Neuronal stem cell (in vitro differentiated cells): ENCODE data around the gene SYNDIG1.

ENCODE experiments used
- DNase-seq: peaks from one replicate; pipeline ENCODE4 v3.0.0-alpha.2; 2013; ENCODE audit warnings: low spot score
- H2AFZ ChIP-seq: one replicate; pipeline ENCODE4 v1.6.1; 2013; ENCODE audit warnings: mild to moderate bottlenecking, low read length, inconsistent platforms
- H2AK5ac ChIP-seq: 2 replicates; pipeline ENCODE4 v1.6.1; 2013; ENCODE audit warnings: low read depth, mild to moderate bottlenecking, inconsistent platforms, low read length, moderate library complexity, mixed read lengths
- H2BK120ac ChIP-seq: 2 replicates; pipeline ENCODE4 v1.6.1; 2013; ENCODE audit warnings: low read depth, mild to moderate bottlenecking, inconsistent platforms, low read length, moderate library complexity, mixed read lengths
- H2BK12ac ChIP-seq: one replicate; pipeline ENCODE4 v1.6.1; 2013; ENCODE audit warnings: low read length, inconsistent platforms
- H2BK15ac ChIP-seq: 2 replicates; pipeline ENCODE4 v1.6.1; 2013; ENCODE audit warnings: mild to moderate bottlenecking, low read length, inconsistent platforms, mixed read lengths
- H2BK5ac ChIP-seq: one replicate; pipeline ENCODE4 v1.6.1; 2013; ENCODE audit warnings: inconsistent platforms, mild to moderate bottlenecking, low read length, moderate library complexity
- H3K14ac ChIP-seq: one replicate; pipeline ENCODE4 v1.6.1; 2013; ENCODE audit warnings: low read length, inconsistent platforms
- H3K18ac ChIP-seq: 2 replicates; pipeline ENCODE4 v1.6.1; 2013; ENCODE audit warnings: low read length, inconsistent platforms
- H3K23ac ChIP-seq: 2 replicates; pipeline ENCODE4 v1.6.1; 2013; ENCODE audit warnings: low read depth, mild to moderate bottlenecking, mixed read lengths, low read length, inconsistent platforms; ENCODE audit not compliant: poor library complexity
- H3K27ac ChIP-seq: replicated peaks from 3 replicates; pipeline ENCODE4 v1.5.1; 2013; ENCODE audit warnings: low read length, inconsistent platforms
- H3K27me3 ChIP-seq, 3 experiments: 2 replicates each; pipeline ENCODE4 v1.6.1; 2013; ENCODE audit warnings: low read length in 3 of 3, mild to moderate bottlenecking in 2 of 3, inconsistent platforms in 1 of 3, low read depth in 1 of 3, mixed read lengths in 1 of 3, moderate library complexity in 1 of 3; ENCODE audit not compliant: control insufficient read depth in 3 of 3, insufficient read depth in 3 of 3
- H3K36me3 ChIP-seq, 2 donors: replicated peaks in 1 of 2; 2 replicates each; pipeline ENCODE4 v1.6.1; 2013; ENCODE audit warnings: low read length in 2 of 2; ENCODE audit not compliant: control insufficient read depth in 2 of 2, insufficient read depth in 2 of 2
- H3K4ac ChIP-seq: 2 replicates; pipeline ENCODE4 v1.6.1; 2013; ENCODE audit warnings: inconsistent platforms, mild to moderate bottlenecking, low read length, moderate library complexity
- H3K4me1 ChIP-seq, 2 donors: 1 replicate in 1 of 2; 2 replicates in 1 of 2; pipeline ENCODE4 v1.6.1; 2013; ENCODE audit warnings: low read length in 2 of 2, low read depth in 1 of 2; ENCODE audit not compliant: control insufficient read depth in 2 of 2, insufficient read depth in 1 of 2
- H3K4me2 ChIP-seq: one replicate; pipeline ENCODE4 v1.6.1; 2013; ENCODE audit warnings: mild to moderate bottlenecking, low read length, inconsistent platforms; ENCODE audit not compliant: insufficient read depth, poor library complexity, severe bottlenecking
- H3K4me3 ChIP-seq, 2 donors: 2 replicates each; pipeline ENCODE4 v1.5.1; 2013; ENCODE audit warnings: low read length in 2 of 2, mild to moderate bottlenecking in 2 of 2, inconsistent platforms in 1 of 2, moderate library complexity in 1 of 2
- H3K79me1 ChIP-seq: one replicate; pipeline ENCODE4 v1.6.1; 2013; ENCODE audit warnings: low read depth, mild to moderate bottlenecking, inconsistent platforms, low read length, moderate library complexity
- H3K9ac ChIP-seq: one replicate; pipeline ENCODE4 v1.6.1; 2013; ENCODE audit warnings: mild to moderate bottlenecking, low read depth, low read length, inconsistent platforms; ENCODE audit not compliant: poor library complexity
- H3K9me3 ChIP-seq, 2 donors: replicated peaks in 1 of 2; 2 replicates each; pipeline versions ENCODE3 to v1.6.1; 2013; ENCODE audit warnings: low read length in 2 of 2, mild to moderate bottlenecking in 2 of 2, inconsistent platforms in 1 of 2, low read depth in 1 of 2, mixed read lengths in 1 of 2, moderate library complexity in 1 of 2; ENCODE audit not compliant: control insufficient read depth in 2 of 2, insufficient read depth in 1 of 2
- H4K8ac ChIP-seq: one replicate; pipeline ENCODE4 v1.6.1; 2013; ENCODE audit warnings: low read depth, mild to moderate bottlenecking, inconsistent platforms, low read length, moderate library complexity
- H4K91ac ChIP-seq: one replicate; pipeline ENCODE4 v1.6.1; 2013; ENCODE audit warnings: low read length, low read depth, mild to moderate bottlenecking, inconsistent platforms; ENCODE audit not compliant: poor library complexity
- WGBS, 2 donors: extraction: QIAGEN DNeasy Blood & Tissue Kit; methylation state at CpG; one replicate each; pipeline ENCODE4 v1.1.7; 2013; ENCODE audit warnings: missing lambda C conversion rate in 2 of 2, mixed read lengths in 1 of 2; ENCODE audit not compliant: insufficient read length in 2 of 2, insufficient replicate concordance in 1 of 2; ENCODE audit errors: extremely low coverage in 2 of 2; 5-methylcytosine and 5-hydroxymethylcytosine counted together

The SYNDIG1 gene

DNA sequence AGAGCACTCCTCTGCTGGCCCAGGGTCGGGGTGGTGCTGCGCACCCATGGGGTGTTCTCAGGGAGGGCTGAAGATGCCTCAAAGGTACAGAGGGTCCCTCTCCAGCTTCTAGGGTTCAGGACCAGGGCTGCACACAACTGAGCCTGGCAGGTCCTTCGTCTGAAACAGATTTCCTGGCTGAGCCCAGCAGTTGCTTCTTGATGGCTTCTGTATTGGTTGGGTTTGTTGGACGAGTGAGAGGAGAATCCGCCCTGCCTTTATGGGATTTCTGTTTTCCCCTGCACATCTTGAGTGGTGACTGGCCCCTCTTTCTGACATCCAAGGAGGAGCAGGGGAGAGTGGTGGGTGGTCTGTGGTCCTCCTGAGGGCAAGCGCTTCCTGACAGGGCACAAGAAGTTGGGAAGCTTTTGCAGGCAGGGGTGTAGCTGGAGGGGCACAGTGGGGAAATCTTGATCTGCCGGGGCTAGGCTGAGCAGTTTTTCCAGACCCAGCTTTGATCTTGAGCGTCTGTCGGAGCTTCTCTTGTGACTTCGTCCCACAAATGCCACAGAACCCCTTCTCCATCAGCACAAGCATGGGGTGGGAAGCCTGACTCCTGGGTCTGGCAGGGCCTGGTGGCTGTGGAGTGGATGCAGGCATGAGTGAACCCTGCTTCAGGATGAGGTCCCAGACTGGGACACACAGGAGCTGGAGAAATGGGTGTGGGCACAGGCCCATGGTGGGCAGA is 116.5 kb downstream of the SYNDIG1 start:
- Histone ChIP-seq H4K8ac (no peak overlapping the region), H2BK15ac (no peak overlapping the region), H2BK120ac (no peak overlapping the region), H3K4me2 (no peak overlapping the region), H2AFZ (no peak overlapping the region), H3K14ac (peak overlapping the region; percentile 50), H3K4me1 (peaks cover 0 to 3% of the 10 kb centered on the region in 2 donors), H3K36me3 (peaks cover 0 to 2% of the 10 kb centered on the region in 2 donors), H2BK12ac (no peak overlapping the region), H2BK5ac (peak overlapping the region; percentile 71), H3K27ac (no peak overlapping the region), H3K23ac (no peak overlapping the region), H3K18ac (peak overlapping the region; percentile 83), H3K4ac (no peak overlapping the region), H3K9ac (no peak overlapping the region), H3K79me1 (no peaks in the 10 kb centered on the region), H3K27me3 (no peaks in the 10 kb centered on the region), H2AK5ac (peak overlapping the region; percentile 77), H3K4me3 (no peak overlapping the region), H4K91ac (no peak overlapping the region), H3K9me3 (peaks cover 0 to 3% of the 10 kb centered on the region in 2 donors)
- DNase-seq = no peak
- no CpG with 5 or more reads among the region's 10 CpGs for WGBS, 2 donors

DNA sequence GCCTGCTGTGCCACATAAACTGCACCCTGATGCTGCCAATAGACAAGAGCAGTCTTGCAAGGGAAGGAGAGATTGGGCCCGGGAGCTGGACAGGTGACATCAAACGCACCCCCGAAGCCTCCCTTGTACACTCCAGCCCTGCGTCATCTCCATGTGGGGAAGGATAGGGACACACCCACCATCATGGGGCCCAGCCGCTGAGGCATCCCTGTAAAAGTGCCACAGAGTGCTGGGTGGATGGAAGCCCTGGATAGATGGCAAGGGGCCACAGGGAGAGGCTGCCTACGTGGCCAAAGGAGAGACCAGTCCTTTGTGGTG is 117.1 kb downstream of the SYNDIG1 start:
- H2BK5ac ChIP-seq = peak overlapping the region; percentile 71
- H2AK5ac ChIP-seq = peak overlapping the region; percentile 77
- H4K8ac ChIP-seq = peak overlapping the region; percentile 57
- H3K18ac ChIP-seq = no peak overlapping the region
- no peak overlapping the region for H2AFZ ChIP-seq
- peaks cover 0 to 3% of the 10 kb centered on the region in 2 donors for H3K9me3 ChIP-seq
- H3K9ac ChIP-seq = peak overlapping the region; percentile 39
- H2BK120ac ChIP-seq = no peak overlapping the region
- H3K27ac ChIP-seq = no peak overlapping the region
- peaks cover 0 to 3% of the 10 kb centered on the region in 2 donors for H3K4me1 ChIP-seq
- no CpG with 5 or more reads among the region's 6 CpGs for WGBS, 2 donors
- no peak for DNase-seq
- H3K79me1 ChIP-seq = no peaks in the 10 kb centered on the region
- H2BK12ac ChIP-seq = peak overlapping the region; percentile 51
- H3K27me3 ChIP-seq = no peaks in the 10 kb centered on the region
- peak overlapping the region; percentile 31 for H3K14ac ChIP-seq
- H3K4me3 ChIP-seq = no peak overlapping the region
- H3K23ac ChIP-seq = no peak overlapping the region
- peaks cover 0 to 2% of the 10 kb centered on the region in 2 donors for H3K36me3 ChIP-seq
- no peak overlapping the region for H3K4me2 ChIP-seq
- no peak overlapping the region for H3K4ac ChIP-seq
- H4K91ac ChIP-seq = no peak overlapping the region
- no peak overlapping the region for H2BK15ac ChIP-seq

DNA sequence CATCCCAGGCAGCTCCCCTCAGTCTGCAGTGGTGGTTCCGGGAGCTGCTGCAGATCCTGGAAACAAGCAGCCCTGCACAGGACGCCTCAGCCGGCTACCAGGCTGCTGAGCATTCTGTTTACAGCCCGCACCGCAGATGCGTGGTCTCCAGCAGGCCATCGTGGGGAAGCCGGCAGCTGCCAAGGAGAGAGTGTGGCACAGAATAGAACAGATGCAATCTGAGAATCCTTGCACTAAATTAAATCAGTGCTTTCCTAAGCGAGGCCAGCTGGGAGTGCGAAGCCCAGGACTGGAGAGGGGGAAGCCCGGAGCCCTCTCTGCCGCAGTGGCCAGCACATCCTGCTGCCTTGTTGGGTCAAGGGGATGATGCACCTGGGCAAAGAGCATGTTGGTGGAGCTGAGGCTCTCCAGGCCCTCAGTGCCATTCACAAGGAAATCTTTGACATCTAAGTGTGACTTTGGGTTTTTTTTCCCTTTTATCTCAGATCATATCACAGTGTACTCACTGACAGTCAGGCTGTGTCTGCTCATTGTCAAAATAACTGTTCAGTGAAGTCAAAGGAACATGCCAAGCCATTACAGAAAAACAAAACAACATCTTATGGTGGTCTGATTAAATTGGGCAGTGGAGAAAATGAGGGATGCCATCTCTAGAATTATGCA is 118.1 kb downstream of the SYNDIG1 start:
- Histone ChIP-seq H4K8ac (no peak overlapping the region), H3K4me1 (peaks cover 0 to 3% of the 10 kb centered on the region in 2 donors), H3K14ac (no peak overlapping the region), H2AFZ (no peak overlapping the region), H4K91ac (no peak overlapping the region), H3K79me1 (no peaks in the 10 kb centered on the region), H3K27me3 (no peaks in the 10 kb centered on the region), H3K4ac (no peak overlapping the region), H2BK5ac (no peak overlapping the region), H3K23ac (no peak overlapping the region), H2BK120ac (no peak overlapping the region), H3K18ac (no peak overlapping the region), H2BK15ac (no peak overlapping the region), H3K36me3 (no peaks in the 10 kb centered on the region), H3K4me3 (no peak overlapping the region), H3K4me2 (no peak overlapping the region), H2AK5ac (peak overlapping the region; percentile 14), H3K9ac (no peak overlapping the region), H3K27ac (no peak overlapping the region), H3K9me3 (no peaks in the 10 kb centered on the region), H2BK12ac (no peak overlapping the region)
- WGBS, 2 donors = no CpG with 5 or more reads among the region's 12 CpGs
- no peak for DNase-seq

DNA sequence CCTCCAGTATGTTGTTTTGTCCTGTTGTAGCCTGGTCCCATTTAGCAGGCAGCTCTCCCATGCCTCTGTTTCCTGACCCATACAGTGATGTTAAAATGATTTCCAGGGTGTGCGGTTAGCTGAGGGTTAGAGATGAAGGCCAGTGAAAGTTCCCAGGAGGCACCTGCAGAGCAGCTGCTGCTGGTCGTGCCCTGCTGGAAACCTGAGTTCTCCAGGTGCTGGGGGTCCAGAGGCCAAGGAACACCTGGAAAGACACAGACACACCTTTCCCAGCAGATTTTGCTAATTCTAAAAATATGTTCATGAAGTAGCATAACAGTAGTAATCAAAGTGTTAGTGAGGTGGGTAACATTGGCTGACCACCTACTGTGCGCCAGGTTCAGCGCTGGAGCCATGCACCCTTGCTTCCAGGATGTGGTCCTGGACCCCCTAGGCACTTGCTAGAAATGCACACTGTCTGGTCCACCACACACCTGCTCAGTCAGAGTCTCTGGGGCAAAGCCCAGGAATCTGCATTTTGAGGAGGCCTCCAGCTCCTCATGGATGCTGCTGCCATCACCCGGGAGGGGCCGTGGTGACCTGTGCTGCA is 118.7 kb downstream of the SYNDIG1 start:
- Histone ChIP-seq H2AFZ (no peak overlapping the region), H2BK15ac (no peak overlapping the region), H3K9ac (no peak overlapping the region)

More for the DNA sequence above, 118.7 kb downstream of the SYNDIG1 start:
- H3K36me3 ChIP-seq = no peaks in the 10 kb centered on the region
- no peaks in the 10 kb centered on the region for H3K79me1 ChIP-seq
- H3K27ac ChIP-seq = no peak overlapping the region
- peak overlapping the region; percentile 45 for H3K18ac ChIP-seq
- no peak overlapping the region for H3K4ac ChIP-seq
- peaks cover 0 to 2% of the 10 kb centered on the region in 2 donors for H3K4me1 ChIP-seq
- H3K14ac ChIP-seq = no peak overlapping the region
- no peak overlapping the region for H2BK12ac ChIP-seq
- peak overlapping the region; percentile 71 for H2BK5ac ChIP-seq
- H2BK120ac ChIP-seq = no peak overlapping the region
- no peaks in the 10 kb centered on the region for H3K27me3 ChIP-seq
- no peaks in the 10 kb centered on the region for H3K9me3 ChIP-seq
- H4K91ac ChIP-seq = no peak overlapping the region
- no peak for DNase-seq
- no peak overlapping the region for H3K4me3 ChIP-seq
- H2AK5ac ChIP-seq = no peak overlapping the region
- no peak overlapping the region for H3K23ac ChIP-seq
- no CpG with 5 or more reads among the region's 6 CpGs for WGBS, 2 donors
- H4K8ac ChIP-seq = no peak overlapping the region
- H3K4me2 ChIP-seq = no peak overlapping the region
